ENCODE results near the gene PRKAG2.

GRCh38 chr7:151506901-151507382 lies 370.0 kb downstream of the PRKAG2 start:
- no peak for TF ChIP-seq POLR2A (IDR thresholded peaks at IDR 0.05)
- no peak for TF ChIP-seq CTCF (IDR thresholded peaks at IDR 0.05)

All from Peyer's patch (tissue), 4 donors.